GM11168 (cell line): ENCODE data around the gene AHSG.
"Not testable (repeated sequence)": the region's sequence is repeated elsewhere in the genome, so short reads cannot be mapped to it uniquely, and the experiment has no call there.

Experiments used
- in situ Hi-C: fragments of 300-500 bp; cut with MboI; formaldehyde crosslinking; loops from one replicate; pipeline ENCODE4 v1.12.0; 2022; ENCODE audit warnings: low sequenced_read_pairs; ENCODE audit not compliant: unreplicated experiment

The AHSG gene

GRCh38 chr3:186612721-186613636 lies at the start of gene AHSG:
AHSG (plus strand) TSS chr3:186613060; CDS start chr3:186613142, 82 bp downstream.
- in situ Hi-C loops, result no loop called here

- in situ Hi-C loops, result no loop called here
Observed at GRCh38 chr3:186564586-186564985, 48.3 kb upstream of the AHSG start.

- in situ Hi-C loops, result no loop called here
Observed at GRCh38 chr3:186566772-186567071, 46.1 kb upstream of the AHSG start.

- in situ Hi-C loops, result no loop called here
Observed at GRCh38 chr3:186567072-186567921, 45.6 kb upstream of the AHSG start, which contains the start of gene TBCCD1. TBCCD1 (minus strand) TSS chr3:186567339; CDS start chr3:186564329, 3,010 bp downstream.

- in situ Hi-C loops, result not testable (repeated sequence)
Observed at GRCh38 chr3:186569361-186569760, 43.5 kb upstream of the AHSG start.

GRCh38 chr3:186569779-186570095 lies 43.1 kb upstream of the AHSG start:
- in situ Hi-C loops, result no loop called here

GRCh38 chr3:186570096-186570940 lies 42.5 kb upstream of the AHSG start, which contains the start of gene DNAJB11:
DNAJB11 (plus strand) TSS chr3:186570720; CDS start chr3:186570898, 178 bp downstream.
- in situ Hi-C loops, result no loop called here

GRCh38 chr3:186570941-186571643 lies 41.8 kb upstream of the AHSG start:
- in situ Hi-C loops, result no loop called here

GRCh38 chr3:186571644-186572013 lies 41.2 kb upstream of the AHSG start:
- in situ Hi-C loops, result no loop called here

- in situ Hi-C loops, result no loop called here
Observed at GRCh38 chr3:186577521-186577920, 35.3 kb upstream of the AHSG start.

- in situ Hi-C loops, result no loop called here
Observed at GRCh38 chr3:186580785-186581184, 32.1 kb upstream of the AHSG start.

- in situ Hi-C loops, result no loop called here
Observed at GRCh38 chr3:186582541-186582940, 30.3 kb upstream of the AHSG start.

GRCh38 chr3:186583831-186584230 lies 29.0 kb upstream of the AHSG start:
- in situ Hi-C loops, result no loop called here

GRCh38 chr3:186586245-186586644 lies 26.6 kb upstream of the AHSG start:
- in situ Hi-C loops, result not testable (repeated sequence)

GRCh38 chr3:186587183-186587582 lies 25.7 kb upstream of the AHSG start:
- in situ Hi-C loops, result no loop called here

- in situ Hi-C loops, result no loop called here
Observed at GRCh38 chr3:186588632-186589031, 24.2 kb upstream of the AHSG start.

GRCh38 chr3:186589121-186589520 lies 23.7 kb upstream of the AHSG start:
- in situ Hi-C loops, result no loop called here

- in situ Hi-C loops, result no loop called here
Observed at GRCh38 chr3:186589856-186590579, 22.8 kb upstream of the AHSG start.
